RWPE1 (cell line): ENCODE results near the gene SPG7.
A peak's percentile ranks its signal among the peaks of the same experiment; 100 is the strongest.
"Not testable (repeated sequence)": the region's sequence is repeated elsewhere in the genome, so short reads cannot be mapped to it uniquely, and the experiment has no call there.

Source experiments
- CTCF ChIA-PET: fragments of 350-600 bp; sonication (Branson Sonifier 250); formaldehyde crosslinking; extraction: SDS; loops from one replicate; lab custom pipeline; 2021; lab: Yijun Ruan, JAX
- POLR2A ChIA-PET: fragments of 400-600 bp; formaldehyde crosslinking; extraction: SDS; loops from one replicate; lab custom pipeline; 2020; ENCODE audit warnings: antibody characterized with exemption; ENCODE audit not compliant: low non-redundant PET; lab: Yijun Ruan, JAX
- DNase-seq: peaks from one replicate; pipeline ENCODE4 v3.0.0; 2012; ENCODE audit warnings: low spot score
- H3K27ac ChIP-seq: fragments of 450-650 bp; 2 replicates; pipeline ENCODE4 v1.5.1; 2017
- TF ChIP-seq, protein P1 (sequence below): fragments of 450-650 bp; conservative IDR thresholded peaks from 2 replicates; pipeline ENCODE4 v1.5.1; 2017; ENCODE audit warnings: low read depth, mild to moderate bottlenecking

SPG7 gene

DNA sequence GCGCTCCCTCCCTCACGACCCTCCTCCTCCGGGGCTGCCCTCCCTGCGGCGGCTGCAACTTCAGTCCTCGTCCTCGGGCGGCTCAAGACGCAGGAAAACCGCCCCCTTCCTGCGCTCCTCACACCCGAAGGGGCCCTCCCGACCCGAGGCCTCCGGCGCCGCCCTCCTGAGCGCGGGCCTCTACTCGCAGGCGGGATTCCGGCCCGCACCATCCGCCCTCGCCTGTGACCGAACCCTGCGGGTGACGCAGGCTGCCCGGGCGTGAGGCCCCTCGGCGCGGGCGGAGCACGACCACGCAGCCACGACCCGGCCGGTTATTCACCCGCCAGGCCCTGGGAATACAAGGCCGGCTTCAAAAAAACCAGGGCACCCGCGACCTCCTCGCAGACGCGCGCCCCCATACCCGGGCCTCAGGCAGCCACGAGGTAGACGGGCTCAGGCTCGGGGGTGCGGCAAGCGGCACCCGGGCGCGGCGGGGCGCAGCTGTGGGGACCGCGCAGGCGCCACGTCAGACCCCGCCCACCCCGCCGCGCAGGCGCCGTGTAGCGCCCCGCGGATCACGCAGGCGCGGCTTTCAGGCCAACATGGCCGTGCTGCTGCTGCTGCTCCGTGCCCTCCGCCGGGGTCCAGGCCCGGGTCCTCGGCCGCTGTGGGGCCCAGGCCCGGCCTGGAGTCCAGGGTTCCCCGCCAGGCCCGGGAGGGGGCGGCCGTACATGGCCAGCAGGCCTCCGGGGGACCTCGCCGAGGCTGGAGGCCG is at the start of gene SPG7:
SPG7 (plus strand) TSS at position 570 of the 757 bp plus-strand sequence; CDS start at position 585, 15 bp downstream.
- ChIA-PET CTCF (interaction anchor here (0.6 to 1.5 kb wide), 4 partner anchors 19 to 193 kb away, joined by 3 to 7 read pairs (median 6); no protein-coding TSS in a partner anchor), POLR2A (interaction anchor here (0.6 to 1.2 kb wide), 2 partner anchors 9 to 36 kb away, joined by 3 read pairs; no protein-coding TSS in a partner anchor)
- peak within 1 kb of the TSS; percentile 90 for H3K27ac ChIP-seq
- TF ChIP-seq, protein P1, sequence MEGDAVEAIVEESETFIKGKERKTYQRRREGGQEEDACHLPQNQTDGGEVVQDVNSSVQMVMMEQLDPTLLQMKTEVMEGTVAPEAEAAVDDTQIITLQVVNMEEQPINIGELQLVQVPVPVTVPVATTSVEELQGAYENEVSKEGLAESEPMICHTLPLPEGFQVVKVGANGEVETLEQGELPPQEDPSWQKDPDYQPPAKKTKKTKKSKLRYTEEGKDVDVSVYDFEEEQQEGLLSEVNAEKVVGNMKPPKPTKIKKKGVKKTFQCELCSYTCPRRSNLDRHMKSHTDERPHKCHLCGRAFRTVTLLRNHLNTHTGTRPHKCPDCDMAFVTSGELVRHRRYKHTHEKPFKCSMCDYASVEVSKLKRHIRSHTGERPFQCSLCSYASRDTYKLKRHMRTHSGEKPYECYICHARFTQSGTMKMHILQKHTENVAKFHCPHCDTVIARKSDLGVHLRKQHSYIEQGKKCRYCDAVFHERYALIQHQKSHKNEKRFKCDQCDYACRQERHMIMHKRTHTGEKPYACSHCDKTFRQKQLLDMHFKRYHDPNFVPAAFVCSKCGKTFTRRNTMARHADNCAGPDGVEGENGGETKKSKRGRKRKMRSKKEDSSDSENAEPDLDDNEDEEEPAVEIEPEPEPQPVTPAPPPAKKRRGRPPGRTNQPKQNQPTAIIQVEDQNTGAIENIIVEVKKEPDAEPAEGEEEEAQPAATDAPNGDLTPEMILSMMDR, result no peak
- DNase-seq, result peak; percentile 93

DNA sequence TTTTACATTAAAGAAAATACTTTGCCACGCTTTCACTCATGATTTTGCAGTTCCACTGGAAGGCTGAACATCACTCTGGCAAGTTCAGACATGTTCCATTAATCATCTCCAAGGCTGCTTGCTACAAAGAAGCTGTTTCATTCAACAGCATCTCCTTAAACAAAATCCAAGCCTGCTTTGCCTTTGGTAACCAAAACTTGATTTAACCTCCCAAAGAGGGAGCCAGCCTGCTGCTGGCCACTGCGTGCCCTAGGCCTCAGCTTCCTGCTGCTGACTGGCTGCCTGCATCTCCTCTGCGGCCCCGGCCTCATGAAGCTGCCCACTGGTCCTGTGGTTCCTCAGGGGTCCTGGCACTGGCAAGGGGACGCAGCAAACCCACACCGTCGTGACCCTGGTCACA is 49.7 kb upstream of the SPG7 start:
- peak; percentile 89 for DNase-seq
- peak overlapping the region; percentile 93 for H3K27ac ChIP-seq
- ChIA-PET CTCF (interaction anchor here (0.9 kb wide), 1 partner anchor 30 kb away, joined by 3 read pairs; no protein-coding TSS in a partner anchor), POLR2A (interaction anchor here (1.0 kb wide), 1 partner anchor 12 kb away, joined by 3 read pairs; no protein-coding TSS in a partner anchor)
- TF ChIP-seq, protein P1, result no peak

DNA sequence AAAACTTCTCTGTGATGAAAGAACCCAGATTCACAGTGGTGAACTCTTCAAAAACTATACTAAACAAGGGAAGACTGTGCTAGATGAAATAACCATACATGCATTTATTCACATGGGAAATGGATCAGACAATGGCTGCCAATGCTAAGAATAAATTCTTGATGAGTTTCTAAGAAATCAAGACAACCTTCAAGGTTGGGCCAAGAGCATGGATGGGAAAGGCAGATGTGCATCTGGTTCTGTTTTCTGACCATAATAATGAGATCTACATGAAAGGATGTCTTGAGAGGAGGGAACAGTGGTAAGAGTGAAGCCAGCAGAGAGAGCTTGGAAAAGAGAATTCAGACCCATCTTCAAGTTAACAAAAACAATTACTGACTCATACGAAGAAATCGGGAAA is 49.2 kb upstream of the SPG7 start:
- POLR2A ChIA-PET, result interaction anchor here (1.0 kb wide), 1 partner anchor 12 kb away, joined by 3 read pairs; no protein-coding TSS in a partner anchor
- DNase-seq, result no peak
- H3K27ac ChIP-seq, result peak overlapping the region; percentile 93
- CTCF ChIA-PET, result interaction anchor here (0.9 kb wide), 1 partner anchor 30 kb away, joined by 3 read pairs; no protein-coding TSS in a partner anchor
- TF ChIP-seq, protein P1, result no peak

DNA sequence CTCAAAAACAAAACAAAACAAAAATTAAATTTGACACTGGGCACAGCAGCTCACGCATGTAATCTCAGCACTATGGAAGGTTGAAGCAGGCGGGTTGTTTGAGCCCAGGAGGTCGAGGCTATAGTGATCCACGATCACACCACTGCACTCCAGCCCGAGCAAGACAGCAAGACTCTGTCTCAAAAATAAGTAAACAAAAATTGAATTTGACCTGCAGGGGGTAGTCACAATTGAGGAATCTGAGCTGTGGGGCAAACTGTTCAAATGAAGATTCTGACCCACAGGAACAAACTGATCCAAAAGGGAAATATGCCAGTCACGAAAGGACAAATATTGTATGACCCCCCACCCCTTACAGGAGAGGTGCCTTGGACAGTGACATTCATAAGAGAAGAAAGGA is 47.6 kb upstream of the SPG7 start:
- POLR2A ChIA-PET, result no interaction called here
- CTCF ChIA-PET, result interaction anchor here (0.5 kb wide), 1 partner anchor 14 kb away, joined by 5 read pairs; no protein-coding TSS in a partner anchor
- no peak for DNase-seq
- TF ChIP-seq, protein P1, result no peak
- H3K27ac ChIP-seq, result peak overlapping the region; percentile 72

DNA sequence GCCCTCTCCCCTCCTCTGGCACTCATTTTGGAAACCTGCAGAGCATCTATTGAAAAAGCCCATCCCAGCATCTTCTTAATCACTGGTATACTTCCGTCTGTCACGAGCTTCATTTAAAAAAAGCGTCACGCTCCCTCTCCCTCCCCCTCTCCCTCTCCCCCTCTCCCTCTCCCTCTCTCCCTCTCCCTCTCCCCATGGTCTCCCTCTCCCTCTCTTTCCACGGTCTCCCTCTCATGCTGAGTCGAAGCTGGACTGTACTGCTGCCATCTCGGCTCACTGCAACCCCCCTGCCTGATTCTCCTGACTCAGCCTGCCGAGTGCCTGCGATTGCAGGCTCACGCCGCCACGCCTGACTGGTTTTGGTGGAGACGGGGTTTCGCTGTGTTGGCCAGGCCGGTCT is 46.3 kb upstream of the SPG7 start:
- peak overlapping the region; percentile 44 for H3K27ac ChIP-seq
- CTCF ChIA-PET, result interaction anchor here (0.6 to 0.8 kb wide), 2 partner anchors 11 to 33 kb away, joined by 3 read pairs; no protein-coding TSS in a partner anchor
- DNase-seq, POLR2A ChIA-PET: not testable (repeated sequence)

DNA sequence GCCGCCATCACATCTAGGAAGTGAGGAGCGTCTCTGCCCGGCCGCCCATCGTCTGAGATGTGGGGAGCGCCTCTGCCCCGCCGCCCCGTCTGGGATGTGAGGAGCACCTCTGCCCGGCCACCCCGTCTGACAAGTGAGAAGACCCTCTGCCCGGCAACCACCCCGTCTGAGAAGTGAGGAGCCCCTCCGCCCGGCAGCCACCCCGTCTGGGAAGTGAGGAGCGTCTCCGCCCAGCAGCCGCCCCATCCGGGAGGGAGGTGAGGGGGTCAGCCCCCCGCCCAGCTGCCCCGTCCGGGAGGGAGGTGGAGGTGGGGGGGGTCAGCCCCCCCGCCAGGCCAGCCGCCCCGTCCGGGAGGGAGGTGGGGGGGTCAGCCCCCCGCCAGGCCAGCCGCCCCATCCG is 45.6 kb upstream of the SPG7 start:
- POLR2A ChIA-PET, DNase-seq: not testable (repeated sequence)

DNA sequence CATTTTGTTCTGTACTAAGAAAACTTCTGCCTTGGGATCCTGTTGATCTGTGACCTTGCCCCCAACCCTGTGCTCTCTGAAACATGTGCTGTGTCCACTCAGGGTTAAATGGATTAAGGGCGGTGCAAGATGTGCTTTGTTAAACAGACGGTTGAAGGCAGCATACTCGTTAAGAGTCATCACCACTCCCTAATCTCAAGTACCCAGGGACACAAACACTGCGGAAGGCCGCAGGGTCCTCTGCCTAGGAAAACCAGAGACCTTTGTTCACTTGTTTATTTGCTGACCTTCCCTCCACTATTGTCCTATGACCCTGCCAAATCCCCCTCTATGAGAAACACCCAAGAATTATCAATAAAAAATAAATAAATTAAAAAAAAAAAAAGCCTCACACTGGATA is 44.9 kb upstream of the SPG7 start:
- POLR2A ChIA-PET, DNase-seq, CTCF ChIA-PET, H3K27ac ChIP-seq: not testable (repeated sequence)

More for the DNA sequence above, 45.6 kb upstream of the SPG7 start:
- H3K27ac ChIP-seq, CTCF ChIA-PET: not testable (repeated sequence)

DNA sequence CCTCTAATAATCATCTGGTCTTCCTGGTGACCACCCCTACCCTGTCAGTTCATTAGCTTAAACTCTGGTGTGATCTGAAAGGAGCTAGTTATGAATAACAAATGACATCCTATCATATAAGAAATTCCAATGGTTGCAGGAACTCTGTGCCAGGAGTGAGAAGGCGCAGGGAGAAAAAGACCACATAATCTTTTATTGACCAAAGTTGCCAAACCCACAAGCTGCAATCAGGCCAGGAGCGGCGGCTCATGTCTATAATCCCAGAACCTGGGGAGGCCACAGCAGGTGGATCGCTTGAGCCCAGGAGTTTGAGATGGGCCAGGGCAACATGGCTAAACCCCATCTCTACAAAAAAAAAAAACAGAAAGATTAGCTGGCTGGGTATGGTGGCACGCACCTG is 41.3 kb upstream of the SPG7 start:
- peak overlapping the region; percentile 30; the same call in 1 of the 2 replicates for H3K27ac ChIP-seq
- CTCF ChIA-PET, result no interaction called here
- DNase-seq, result no peak
- TF ChIP-seq, protein P1, result no peak
- POLR2A ChIA-PET, result no interaction called here
